Stimulated activated naive CD4-positive, alpha-beta T cell (primary cell): ENCODE data around the gene AKAP10.
A peak's percentile ranks its signal among the peaks of the same experiment; 100 is the strongest.
"Not testable (repeated sequence)": the region's sequence is repeated elsewhere in the genome, so short reads cannot be mapped to it uniquely, and the experiment has no call there.

Experiments
- DNase-seq, 6 experiments: peaks; one replicate each; lab custom pipeline; 2025; lab: John Stamatoyannopoulos, UW

Gene AKAP10

GRCh38 chr17:19933221-19933620 is 44.4 kb downstream of the AKAP10 start:
- DNase-seq = no peak

- DNase-seq = no peak
Observed at GRCh38 chr17:19928299-19928698, 49.3 kb downstream of the AKAP10 start.

DNA sequence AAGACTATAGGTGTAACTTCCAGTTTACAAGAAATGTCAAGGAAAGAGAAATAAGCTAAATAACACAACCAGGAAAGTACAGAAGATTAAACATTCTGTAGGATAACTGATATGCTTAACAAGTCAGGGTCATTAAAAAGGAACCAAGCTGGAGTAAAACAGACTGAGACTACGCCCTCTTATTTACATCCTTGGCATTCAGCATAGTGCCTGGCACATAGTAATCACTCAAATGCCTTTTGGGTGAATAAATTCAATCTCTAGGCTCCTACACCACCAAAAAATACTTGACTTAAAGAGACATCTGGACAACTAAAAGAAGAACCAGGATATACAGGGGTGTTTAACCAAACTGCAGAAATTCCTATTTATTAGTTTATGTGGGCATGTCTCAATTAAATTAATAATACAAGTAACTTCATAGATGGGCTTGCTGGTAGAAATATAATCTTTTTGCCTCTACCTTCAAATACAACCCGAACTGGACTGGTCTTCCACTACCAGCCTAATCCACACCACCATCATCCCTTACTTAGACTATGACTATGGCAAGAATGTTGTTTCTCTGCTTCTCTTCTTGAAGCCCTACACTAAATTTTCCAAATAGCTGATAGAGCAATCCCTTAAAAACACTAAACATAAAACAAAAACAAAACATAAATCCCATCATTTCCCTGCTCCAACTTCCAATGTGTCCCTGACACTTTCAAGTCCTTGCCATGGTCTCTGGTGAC is 62.2 kb downstream of the AKAP10 start:
- no peak for DNase-seq

DNA sequence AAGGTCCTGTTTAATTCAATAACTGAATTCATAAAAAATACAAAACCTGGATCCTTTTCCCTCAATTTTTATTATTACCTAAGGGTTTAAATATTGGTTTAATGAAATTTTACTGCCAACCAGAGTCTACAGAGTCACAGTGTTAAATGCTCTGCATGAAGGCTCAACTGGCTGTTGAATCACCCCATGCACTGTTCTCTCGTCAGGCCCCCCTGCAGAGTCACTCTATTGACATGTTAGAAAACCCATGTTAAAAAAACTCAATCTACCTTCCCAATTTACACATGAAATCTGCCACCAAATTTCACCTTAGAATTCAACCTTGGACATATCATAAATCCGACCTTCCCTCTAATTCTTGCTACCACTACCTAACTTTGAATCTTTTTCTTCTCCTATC is 66.6 kb downstream of the AKAP10 start:
- no peak for DNase-seq

DNA sequence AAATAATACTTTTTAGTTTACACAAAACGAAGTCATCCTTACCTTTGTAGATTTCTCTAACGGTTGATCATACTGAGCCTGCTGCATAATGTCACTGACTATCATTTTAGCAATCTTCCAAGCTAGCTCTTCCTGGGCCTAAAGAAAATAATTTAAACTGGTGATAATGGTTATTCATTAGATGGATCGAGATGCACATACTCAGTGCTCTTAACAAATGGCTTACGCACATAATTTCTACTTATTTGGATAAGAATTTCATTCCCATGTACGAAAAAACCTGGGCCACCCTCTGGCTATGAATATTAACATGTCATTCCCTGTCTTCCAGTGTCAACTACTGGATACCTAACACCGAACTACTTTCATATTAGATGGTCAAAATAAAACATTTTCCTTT is 68.5 kb downstream of the AKAP10 start:
- DNase-seq = no peak

DNA sequence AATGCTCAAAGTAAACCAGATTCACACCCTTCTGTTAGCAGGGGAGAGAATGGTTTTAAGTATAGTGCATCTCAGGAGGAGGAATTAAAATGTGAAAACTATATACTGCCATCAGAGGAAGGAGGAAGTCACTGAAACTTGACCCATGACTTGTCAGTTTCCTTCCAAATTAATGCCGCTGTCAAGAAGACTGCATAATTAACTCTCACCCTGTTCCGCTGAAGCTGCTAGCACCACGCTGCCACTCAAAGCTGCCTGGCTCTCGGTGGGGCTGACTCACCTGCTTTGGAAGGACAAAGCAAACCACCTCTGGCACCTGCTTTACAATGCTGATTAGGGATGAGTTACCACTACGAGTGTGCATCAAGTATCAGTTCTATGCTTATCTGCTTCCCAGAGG is 72.1 kb downstream of the AKAP10 start:
- DNase-seq = no peak

GRCh38 chr17:19904924-19905323 is 72.7 kb downstream of the AKAP10 start:
- no peak for DNase-seq

DNA sequence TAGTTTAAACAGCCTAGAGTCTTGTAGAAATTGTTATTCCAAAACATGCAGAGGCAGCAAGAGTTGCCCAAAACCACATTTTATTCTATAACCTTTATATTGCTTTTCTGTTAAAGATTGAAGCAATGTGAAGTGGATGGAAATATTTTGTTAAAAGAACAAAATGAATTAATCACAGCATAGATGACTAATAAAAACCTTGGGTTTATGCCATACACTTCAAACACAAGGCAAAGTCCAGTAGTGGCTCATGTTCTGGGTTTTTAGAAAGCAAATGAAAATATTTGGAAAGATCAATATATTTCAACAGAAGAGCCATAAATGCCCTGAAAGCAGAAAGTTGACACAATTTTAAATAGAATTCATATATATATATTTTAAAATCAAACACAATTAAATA is 73.2 kb downstream of the AKAP10 start:
- DNase-seq = no peak

- DNase-seq = no peak
Observed at GRCh38 chr17:19900809-19901208, 76.8 kb downstream of the AKAP10 start.

GRCh38 chr17:19897903-19898302 is 79.7 kb downstream of the AKAP10 start:
- DNase-seq = no peak

DNA sequence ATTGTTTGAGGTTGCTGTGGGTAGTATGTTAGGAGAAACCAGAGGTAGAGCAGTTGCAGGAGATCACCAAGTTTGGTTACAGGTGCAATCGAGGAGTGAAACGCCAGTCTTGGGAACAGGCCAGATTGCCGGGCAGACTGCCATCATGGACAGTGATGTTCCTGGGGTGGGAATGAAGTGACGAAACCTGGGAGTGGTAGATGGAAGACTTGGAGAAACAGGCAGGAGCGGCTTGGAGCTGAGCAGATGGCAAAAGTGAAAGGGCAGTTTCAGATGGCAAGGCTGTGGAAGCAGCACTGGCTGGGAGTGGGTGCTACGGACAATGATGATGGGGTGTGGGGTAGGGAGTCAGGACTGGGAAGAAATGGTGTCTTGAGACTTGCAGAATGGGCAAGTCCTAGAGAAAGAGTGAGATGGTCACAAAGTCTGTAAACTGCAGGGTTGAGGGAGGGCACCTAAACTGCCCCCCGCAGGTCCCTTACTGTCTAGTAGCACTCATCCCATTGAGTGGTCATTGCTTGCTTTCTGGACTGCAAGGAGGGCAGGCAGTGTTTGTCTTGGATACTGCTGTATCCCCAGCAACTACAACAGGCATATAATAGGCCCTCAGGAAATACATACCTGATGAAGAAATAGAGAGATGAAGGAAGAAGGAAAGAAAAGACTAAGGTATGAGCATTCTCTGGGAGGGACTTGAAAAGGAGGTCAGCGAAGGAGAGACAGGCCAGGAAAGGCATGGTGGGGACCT is 80.4 kb downstream of the AKAP10 start:
- no peak for DNase-seq

DNA sequence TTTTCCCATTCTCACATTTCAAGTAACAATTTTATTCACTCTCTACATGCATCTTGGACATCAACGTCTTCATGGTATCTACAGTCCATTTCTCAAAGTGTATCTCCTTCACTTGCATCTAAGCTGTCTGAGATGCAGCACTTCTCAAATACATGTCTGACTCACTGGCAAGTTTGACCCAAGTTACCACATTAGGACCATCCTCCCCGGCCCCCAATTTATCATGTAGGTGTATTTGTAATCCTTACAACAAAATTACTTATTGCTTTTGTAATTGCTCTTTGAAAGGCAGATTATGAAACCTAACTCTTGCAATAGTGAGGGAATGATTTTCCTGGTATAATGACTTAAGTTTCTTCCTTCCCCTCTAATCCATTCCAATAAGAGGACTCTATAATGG is 80.9 kb downstream of the AKAP10 start:
- DNase-seq = no peak

GRCh38 chr17:19890554-19890953 is 87.1 kb downstream of the AKAP10 start:
- DNase-seq = not testable (repeated sequence)

- DNase-seq = not testable (repeated sequence)
Observed at GRCh38 chr17:19890001-19890400, 87.6 kb downstream of the AKAP10 start.

DNA sequence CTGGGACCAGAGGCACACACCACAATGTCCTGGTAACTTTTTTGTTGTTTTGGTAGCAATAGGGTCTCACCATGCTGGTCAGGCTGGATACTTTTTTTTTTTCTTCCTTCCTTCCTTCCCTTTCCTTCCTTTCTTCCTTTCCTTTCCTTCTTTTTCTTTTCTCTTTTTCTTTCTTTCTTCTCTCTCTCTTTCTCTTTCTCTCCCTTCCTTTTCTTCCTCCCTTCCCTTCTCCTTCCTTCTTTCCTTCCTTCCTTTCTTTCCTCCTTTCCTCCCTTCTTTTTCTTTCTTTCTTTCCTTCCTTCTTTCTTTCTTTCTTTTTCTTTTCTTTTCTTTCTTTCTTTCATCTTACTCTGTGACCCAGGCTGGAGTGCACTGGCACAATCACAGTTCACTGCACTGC is 91.5 kb downstream of the AKAP10 start:
- DNase-seq = no peak

- DNase-seq = no peak
Observed at GRCh38 chr17:19883537-19884215, 94.0 kb downstream of the AKAP10 start.

- DNase-seq = no peak
Observed at GRCh38 chr17:19880393-19880792, 97.2 kb downstream of the AKAP10 start.

DNA sequence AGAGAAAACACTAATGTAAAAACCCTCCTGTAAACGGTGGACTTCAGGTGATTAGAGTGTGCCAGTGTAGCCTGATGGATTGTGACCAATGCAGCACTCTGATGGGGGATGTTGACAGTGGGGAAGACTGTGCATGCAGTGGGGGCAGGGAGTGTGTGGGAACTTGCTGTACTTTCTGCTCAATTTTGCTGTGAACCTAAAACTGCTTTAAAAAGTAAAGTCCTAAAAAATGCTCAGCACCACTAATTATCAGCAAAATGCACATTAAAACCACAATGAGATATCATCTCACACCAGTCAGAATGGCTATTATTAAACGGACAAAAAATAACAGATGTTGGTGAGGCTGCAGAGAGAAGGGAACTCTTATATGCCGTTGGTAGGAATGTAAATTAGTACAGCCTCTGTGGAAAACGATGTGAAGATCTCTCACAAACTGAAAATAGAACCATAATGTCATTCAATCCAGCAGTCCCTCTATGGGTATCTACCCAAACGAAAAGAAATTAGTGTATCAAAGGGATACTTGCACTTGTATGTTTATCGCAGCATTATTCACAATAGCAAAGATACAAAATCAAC is 100.2 kb downstream of the AKAP10 start:
- DNase-seq = no peak

DNA sequence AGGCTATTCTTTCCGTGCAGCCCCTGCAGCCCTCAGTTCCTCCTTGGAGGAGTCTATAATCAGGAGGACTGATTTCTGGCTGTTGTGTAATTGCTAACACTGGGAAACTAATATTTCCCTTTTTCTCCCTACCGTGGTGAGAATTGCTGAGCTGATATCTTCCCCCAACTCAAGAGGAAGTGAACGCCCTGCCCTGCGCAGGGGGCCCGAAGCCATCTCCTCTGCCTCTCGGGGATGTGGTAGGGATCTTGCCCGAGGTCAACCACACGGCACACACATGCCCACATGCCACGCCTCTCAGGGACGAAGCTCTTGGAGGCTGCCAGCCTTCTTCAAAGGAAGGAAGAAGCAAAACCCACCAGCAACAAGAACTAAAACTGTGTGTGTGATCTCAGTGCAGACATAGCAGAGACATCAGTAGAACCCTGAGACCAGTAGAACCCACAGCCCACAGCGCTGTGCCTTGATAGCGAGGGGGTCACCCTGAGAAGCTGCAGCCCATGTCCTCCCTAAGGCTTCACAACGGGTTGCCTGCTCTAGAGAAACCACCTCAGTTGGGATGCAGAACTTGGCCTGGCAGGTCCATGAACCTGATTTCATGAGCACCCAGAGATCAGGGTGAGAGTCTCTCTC is 101.0 kb downstream of the AKAP10 start:
- DNase-seq = peak in 4 of 6 experiments; percentile 16 to 74 (median 67)

GRCh38 chr17:19874256-19874655 is 103.4 kb downstream of the AKAP10 start:
- no peak for DNase-seq

- DNase-seq = no peak
Observed at GRCh38 chr17:19873346-19873745, 104.3 kb downstream of the AKAP10 start.

GRCh38 chr17:19868079-19868395 is 109.6 kb downstream of the AKAP10 start:
- DNase-seq = no peak
